ENCODE results near the gene LHFPL3.

DNA sequence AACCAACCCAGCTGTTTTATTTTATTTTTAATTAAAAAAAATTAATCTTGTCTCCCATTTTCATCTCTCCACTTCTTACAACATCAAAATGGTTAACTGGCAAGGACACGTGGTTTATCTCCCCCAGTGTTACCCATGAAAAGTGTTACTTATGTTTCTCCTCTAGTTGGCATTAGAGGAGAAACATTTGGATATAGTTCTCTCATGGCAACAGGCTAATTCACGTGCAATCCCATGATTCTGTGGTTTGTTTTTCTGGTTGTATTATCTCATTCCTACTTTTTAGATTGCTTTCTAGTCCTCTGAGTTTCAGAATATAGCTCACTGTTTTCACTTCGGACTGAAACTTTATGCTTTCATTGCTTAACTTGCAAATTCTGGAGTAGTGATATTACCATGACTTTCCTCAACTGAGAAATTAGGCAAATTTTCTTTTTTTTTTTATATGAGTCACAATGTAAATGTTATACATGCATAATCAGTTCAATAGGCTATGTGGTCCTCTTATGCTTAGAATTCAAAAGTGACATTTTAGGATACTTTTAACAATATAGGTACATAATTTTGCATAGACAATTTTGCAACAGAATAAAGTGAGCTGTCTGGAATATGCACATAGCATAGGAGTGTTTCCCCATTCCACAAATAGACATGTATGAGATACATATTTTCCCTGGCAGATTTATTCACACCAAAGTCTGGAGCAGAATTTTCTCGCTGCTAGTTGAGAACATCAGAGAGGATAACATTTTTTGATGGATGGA is 43.0 kb downstream of the LHFPL3 start:
- TF ChIP-seq EZH2phosphoT487 (IDR thresholded peaks at IDR 0.05; ENCODE audit: insufficient read depth, low read depth) = no peak
- TF ChIP-seq EZH2 (IDR thresholded peaks at IDR 0.05; ENCODE audit: insufficient read depth, poor library complexity, severe bottlenecking) = no peak

Measured in GM23248 (cell line).